Raji (cell line): ENCODE results near the gene HES4.
A peak's percentile ranks its signal among the peaks of the same experiment; 100 is the strongest.

ENCODE experiments used
- POLR2A ChIP-seq: IDR thresholded peaks from 2 replicates; pipeline ENCODE4 v1.6.1; 2011; ENCODE audit warnings: low read depth, low read length, control low read depth; ENCODE audit not compliant: insufficient read depth

Gene HES4

GRCh38 chr1:1021920-1022259, 22.0 kb upstream of the HES4 start:
- TF ChIP-seq POLR2A: no peak

- no peak for TF ChIP-seq POLR2A
Observed at GRCh38 chr1:1021010-1021919, 21.4 kb upstream of the HES4 start.

- TF ChIP-seq POLR2A: no peak
Observed at GRCh38 chr1:1020415-1021009, 20.6 kb upstream of the HES4 start.

GRCh38 chr1:1020000-1020404, 20.1 kb upstream of the HES4 start, which contains the start of gene AGRN:
AGRN (plus strand) TSS chr1:1020120; CDS start chr1:1020173, 53 bp downstream.
- TF ChIP-seq POLR2A: no peak

GRCh38 chr1:1019122-1019999, 19.5 kb upstream of the HES4 start:
- TF ChIP-seq POLR2A: no peak

GRCh38 chr1:1014799-1015681, 15.1 kb upstream of the HES4 start:
- TF ChIP-seq POLR2A: 0 out of 2 replicates have a peak, but pooled peaks have one; percentile 2

- no peak for TF ChIP-seq POLR2A
Observed at GRCh38 chr1:1013922-1014648, 14.2 kb upstream of the HES4 start.

- peak; percentile 98 for TF ChIP-seq POLR2A
Observed at GRCh38 chr1:1013105-1013921, 13.4 kb upstream of the HES4 start, which contains the start of gene ISG15. ISG15 (plus strand) TSS chr1:1013497; CDS start chr1:1013574, 77 bp downstream.

GRCh38 chr1:1011396-1011949, 11.6 kb upstream of the HES4 start:
- no peak for TF ChIP-seq POLR2A

GRCh38 chr1:1006305-1007159, 6.6 kb upstream of the HES4 start:
- TF ChIP-seq POLR2A: no peak

- TF ChIP-seq POLR2A: no peak
Observed at GRCh38 chr1:1005774-1006304, 5.9 kb upstream of the HES4 start.
